Mesendoderm (in vitro differentiated cells): ENCODE measurements around the gene GRK4.
"Not testable (repeated sequence)": the region's sequence is repeated elsewhere in the genome, so short reads cannot be mapped to it uniquely, and the experiment has no call there.

Experiments
- DNase-seq: peaks from one replicate; pipeline ENCODE4 v3.0.0; 2013
- H2AK5ac ChIP-seq: 2 replicates; pipeline ENCODE4 v1.6.1; 2013; ENCODE audit warnings: low read length, inconsistent platforms
- H2BK120ac ChIP-seq: 2 replicates; pipeline ENCODE4 v1.6.1; 2013; ENCODE audit warnings: low read depth, mild to moderate bottlenecking, low read length, moderate library complexity, mixed read lengths
- H2BK15ac ChIP-seq: replicated peaks from 2 replicates; pipeline ENCODE4 v1.6.1; 2013; ENCODE audit warnings: low read depth, mild to moderate bottlenecking, moderate library complexity
- H2BK5ac ChIP-seq: 2 replicates; pipeline ENCODE4 v1.6.1; 2013; ENCODE audit warnings: low read length, inconsistent platforms
- H3K18ac ChIP-seq: 2 replicates; pipeline ENCODE4 v1.6.1; 2013; ENCODE audit warnings: mild to moderate bottlenecking, low read length, mixed read lengths
- H3K23ac ChIP-seq: one replicate; pipeline ENCODE4 v1.6.1; 2013; ENCODE audit warnings: low read length
- H3K27ac ChIP-seq: 2 replicates; pipeline ENCODE4 v1.5.1; 2013; ENCODE audit warnings: low read depth, mild to moderate bottlenecking, inconsistent platforms, low read length, moderate library complexity
- H3K27me3 ChIP-seq: 2 replicates; pipeline ENCODE4 v1.6.1; 2013; ENCODE audit warnings: low read length, control low read depth, mild to moderate bottlenecking, inconsistent platforms; ENCODE audit not compliant: insufficient read depth, poor library complexity
- H3K36me3 ChIP-seq: 2 replicates; pipeline ENCODE4 v1.6.1; 2013; ENCODE audit warnings: low read length, inconsistent platforms; ENCODE audit not compliant: control insufficient read depth, insufficient read depth
- H3K4ac ChIP-seq: one replicate; pipeline ENCODE4 v1.6.1; 2013; ENCODE audit warnings: low read depth, mild to moderate bottlenecking, low read length, moderate library complexity
- H3K4me1 ChIP-seq: 2 replicates; pipeline ENCODE4 v1.6.1; 2013; ENCODE audit warnings: low read depth, low read length, inconsistent platforms; ENCODE audit not compliant: control insufficient read depth
- H3K4me2 ChIP-seq: 2 replicates; pipeline ENCODE4 v1.6.1; 2013; ENCODE audit warnings: low read length
- H3K4me3 ChIP-seq: 2 replicates; pipeline ENCODE4 v1.5.1; 2013; ENCODE audit warnings: mild to moderate bottlenecking, low read length
- H3K56ac ChIP-seq: one replicate; pipeline ENCODE4 v1.6.1; 2013; ENCODE audit warnings: low read length
- H3K79me1 ChIP-seq: 2 replicates; pipeline ENCODE4 v1.6.1; 2013; ENCODE audit warnings: low read length, inconsistent platforms
- H3K79me2 ChIP-seq: 2 replicates; pipeline ENCODE4 v1.6.1; 2013; ENCODE audit warnings: mild to moderate bottlenecking, low read length; ENCODE audit not compliant: control insufficient read depth, insufficient read depth
- H3K9ac ChIP-seq: 2 replicates; pipeline ENCODE4 v1.6.1; 2013; ENCODE audit warnings: low read length, inconsistent platforms
- H4K5ac ChIP-seq: one replicate; pipeline ENCODE4 v1.6.1; 2013; ENCODE audit warnings: low read length
- H4K8ac ChIP-seq: one replicate; pipeline ENCODE4 v1.6.1; 2013; ENCODE audit warnings: low read depth, mild to moderate bottlenecking, control low read depth, low read length, moderate library complexity
- WGBS: extraction: QIAGEN DNeasy Blood & Tissue Kit; methylation state at CpG from one replicate; pipeline ENCODE4 v1.1.7; 2013; ENCODE audit warnings: low lambda C conversion rate, missing lambda C conversion rate; ENCODE audit not compliant: insufficient coverage; ENCODE audit errors: extremely low coverage; 5-methylcytosine and 5-hydroxymethylcytosine counted together

GRK4 gene

GRCh38 chr4:2942532-2943363 lies 20.6 kb upstream of the GRK4 start:
- no peak overlapping the region for H3K27ac ChIP-seq
- H2AK5ac ChIP-seq, result no peak overlapping the region
- H3K56ac ChIP-seq, result no peak overlapping the region
- no peak overlapping the region for H4K8ac ChIP-seq
- no peak overlapping the region for H2BK15ac ChIP-seq
- H3K18ac ChIP-seq, result no peak overlapping the region
- no peak overlapping the region for H3K4ac ChIP-seq
- H3K36me3 ChIP-seq, result peaks cover 38% of the 10 kb centered on the region
- H3K4me1 ChIP-seq, result no peaks in the 10 kb centered on the region
- no peak overlapping the region for H3K23ac ChIP-seq
- no peak overlapping the region for H3K4me3 ChIP-seq
- H3K9ac ChIP-seq, result no peak overlapping the region
- H3K79me2 ChIP-seq, result no peaks in the 10 kb centered on the region
- no peak for DNase-seq
- H4K5ac ChIP-seq, result no peak overlapping the region
- no peaks in the 10 kb centered on the region for H3K79me1 ChIP-seq
- no CpG with 5 or more reads among the region's 31 CpGs for WGBS
- no peak overlapping the region for H2BK120ac ChIP-seq
- no peak overlapping the region for H2BK5ac ChIP-seq
- H3K27me3 ChIP-seq, result no peaks in the 10 kb centered on the region
- no peak overlapping the region for H3K4me2 ChIP-seq

GRCh38 chr4:2943364-2944090 lies 19.8 kb upstream of the GRK4 start:
- Histone ChIP-seq H3K9ac (no peak overlapping the region), H4K5ac (no peak overlapping the region), H3K23ac (no peak overlapping the region), H3K56ac (no peak overlapping the region), H2AK5ac (no peak overlapping the region), H3K4ac (no peak overlapping the region), H3K4me1 (no peaks in the 10 kb centered on the region), H3K4me3 (no peak overlapping the region), H3K27me3 (no peaks in the 10 kb centered on the region), H3K36me3 (peaks cover 40% of the 10 kb centered on the region), H2BK5ac (no peak overlapping the region), H2BK15ac (no peak overlapping the region), H3K18ac (no peak overlapping the region), H4K8ac (no peak overlapping the region), H3K27ac (no peak overlapping the region), H3K79me2 (no peaks in the 10 kb centered on the region), H2BK120ac (no peak overlapping the region), H3K4me2 (no peak overlapping the region), H3K79me1 (no peaks in the 10 kb centered on the region)
- WGBS, result no CpG with 5 or more reads among the region's 20 CpGs
- no peak for DNase-seq

GRCh38 chr4:2944091-2944482 lies 19.3 kb upstream of the GRK4 start:
- peaks cover 39% of the 10 kb centered on the region for H3K36me3 ChIP-seq
- WGBS, result no CpG with 5 or more reads among the region's 11 CpGs

GRCh38 chr4:2944586-2945526 lies 18.5 kb upstream of the GRK4 start:
- Histone ChIP-seq H3K79me1 (no peaks in the 10 kb centered on the region), H4K5ac (no peak overlapping the region), H3K9ac (no peak overlapping the region), H3K27ac (no peak overlapping the region), H2BK120ac (no peak overlapping the region), H3K23ac (no peak overlapping the region), H3K27me3 (no peaks in the 10 kb centered on the region), H3K36me3 (peaks cover 42% of the 10 kb centered on the region), H2AK5ac (no peak overlapping the region), H3K4me1 (no peaks in the 10 kb centered on the region), H2BK5ac (no peak overlapping the region), H2BK15ac (no peak overlapping the region), H3K4me2 (no peak overlapping the region), H3K56ac (no peak overlapping the region), H3K18ac (no peak overlapping the region), H3K4ac (no peak overlapping the region), H4K8ac (no peak overlapping the region), H3K4me3 (no peak overlapping the region), H3K79me2 (no peaks in the 10 kb centered on the region)
- DNase-seq, result no peak
- no CpG with 5 or more reads among the region's 30 CpGs for WGBS

More at GRCh38 chr4:2944091-2944482, 19.3 kb upstream of the GRK4 start:
- H3K18ac ChIP-seq, result no peak overlapping the region
- no peak overlapping the region for H4K5ac ChIP-seq
- no peaks in the 10 kb centered on the region for H3K79me1 ChIP-seq
- no peak overlapping the region for H3K27ac ChIP-seq
- H3K56ac ChIP-seq, result no peak overlapping the region
- H2BK5ac ChIP-seq, result no peak overlapping the region
- H4K8ac ChIP-seq, result no peak overlapping the region
- no peak overlapping the region for H3K4ac ChIP-seq
- no peak overlapping the region for H3K4me2 ChIP-seq
- H3K4me3 ChIP-seq, result no peak overlapping the region
- H2BK120ac ChIP-seq, result no peak overlapping the region
- no peaks in the 10 kb centered on the region for H3K79me2 ChIP-seq
- no peak overlapping the region for H3K23ac ChIP-seq
- no peaks in the 10 kb centered on the region for H3K4me1 ChIP-seq
- no peak overlapping the region for H2AK5ac ChIP-seq
- H2BK15ac ChIP-seq, result no peak overlapping the region
- no peaks in the 10 kb centered on the region for H3K27me3 ChIP-seq
- H3K9ac ChIP-seq, result no peak overlapping the region
- no peak for DNase-seq

- DNase-seq, H3K23ac ChIP-seq, H3K9ac ChIP-seq, H3K79me1 ChIP-seq, H3K27me3 ChIP-seq, H2BK15ac ChIP-seq, H3K4me1 ChIP-seq, H3K18ac ChIP-seq, H3K56ac ChIP-seq, H3K4me3 ChIP-seq, H3K4ac ChIP-seq, H2BK120ac ChIP-seq, H2BK5ac ChIP-seq, H3K79me2 ChIP-seq, H4K5ac ChIP-seq, H4K8ac ChIP-seq, H3K27ac ChIP-seq, H3K4me2 ChIP-seq, H2AK5ac ChIP-seq: not testable (repeated sequence)
- no CpG with 5 or more reads among the region's 30 CpGs for WGBS
- peaks cover 36% of the 10 kb centered on the region for H3K36me3 ChIP-seq
Observed at GRCh38 chr4:2945619-2946604, 17.5 kb upstream of the GRK4 start.
